ENCODE data around the gene ZC3HAV1L. TPM values are rescaled to one million over a fixed set of nuclear protein-coding genes. Genes with fewer than 3 reads are reported as not detected.

Gene ZC3HAV1L
- total RNA-seq, 1 donor from 2014 or later, result 3.4 TPM

DNA sequence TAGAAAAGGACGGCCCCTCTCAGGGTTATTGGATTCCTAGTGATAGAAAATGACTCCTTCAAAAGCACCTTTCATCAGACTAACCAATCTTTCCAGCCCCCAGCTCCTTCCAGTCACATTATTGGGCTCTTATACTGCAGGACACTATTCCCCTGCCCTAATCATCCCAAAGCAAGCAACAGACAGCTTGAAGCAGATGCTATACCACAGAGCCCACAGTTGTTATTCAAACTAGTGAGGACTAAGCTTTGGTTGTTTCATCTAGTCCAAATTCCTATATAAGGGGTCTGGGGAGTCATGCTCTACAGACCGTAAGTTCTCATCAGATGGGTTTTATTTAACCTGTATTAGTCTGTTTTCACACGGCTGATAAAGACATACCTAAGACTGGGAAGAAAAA is 24.5 kb downstream of the ZC3HAV1L start:
- intact Hi-C loops (cut with micrococcal nuclease), result no loop called here
- Histone ChIP-seq H3K4me3 (no peak overlapping the region), H3K4me1 (no peaks in the 10 kb centered on the region), H3K27me3 (ENCODE audit: low read depth) (no peaks in the 10 kb centered on the region), H3K27ac (replicated peaks) (no peak overlapping the region), H3K9me3 (replicated peaks) (no peaks in the 10 kb centered on the region), H3K36me3 (no peaks in the 10 kb centered on the region)
- no peak for DNase-seq
- TF ChIP-seq, protein P1, sequence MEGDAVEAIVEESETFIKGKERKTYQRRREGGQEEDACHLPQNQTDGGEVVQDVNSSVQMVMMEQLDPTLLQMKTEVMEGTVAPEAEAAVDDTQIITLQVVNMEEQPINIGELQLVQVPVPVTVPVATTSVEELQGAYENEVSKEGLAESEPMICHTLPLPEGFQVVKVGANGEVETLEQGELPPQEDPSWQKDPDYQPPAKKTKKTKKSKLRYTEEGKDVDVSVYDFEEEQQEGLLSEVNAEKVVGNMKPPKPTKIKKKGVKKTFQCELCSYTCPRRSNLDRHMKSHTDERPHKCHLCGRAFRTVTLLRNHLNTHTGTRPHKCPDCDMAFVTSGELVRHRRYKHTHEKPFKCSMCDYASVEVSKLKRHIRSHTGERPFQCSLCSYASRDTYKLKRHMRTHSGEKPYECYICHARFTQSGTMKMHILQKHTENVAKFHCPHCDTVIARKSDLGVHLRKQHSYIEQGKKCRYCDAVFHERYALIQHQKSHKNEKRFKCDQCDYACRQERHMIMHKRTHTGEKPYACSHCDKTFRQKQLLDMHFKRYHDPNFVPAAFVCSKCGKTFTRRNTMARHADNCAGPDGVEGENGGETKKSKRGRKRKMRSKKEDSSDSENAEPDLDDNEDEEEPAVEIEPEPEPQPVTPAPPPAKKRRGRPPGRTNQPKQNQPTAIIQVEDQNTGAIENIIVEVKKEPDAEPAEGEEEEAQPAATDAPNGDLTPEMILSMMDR (IDR thresholded peaks at IDR 0.05; ENCODE audit: borderline replicate concordance), result no peak

DNA sequence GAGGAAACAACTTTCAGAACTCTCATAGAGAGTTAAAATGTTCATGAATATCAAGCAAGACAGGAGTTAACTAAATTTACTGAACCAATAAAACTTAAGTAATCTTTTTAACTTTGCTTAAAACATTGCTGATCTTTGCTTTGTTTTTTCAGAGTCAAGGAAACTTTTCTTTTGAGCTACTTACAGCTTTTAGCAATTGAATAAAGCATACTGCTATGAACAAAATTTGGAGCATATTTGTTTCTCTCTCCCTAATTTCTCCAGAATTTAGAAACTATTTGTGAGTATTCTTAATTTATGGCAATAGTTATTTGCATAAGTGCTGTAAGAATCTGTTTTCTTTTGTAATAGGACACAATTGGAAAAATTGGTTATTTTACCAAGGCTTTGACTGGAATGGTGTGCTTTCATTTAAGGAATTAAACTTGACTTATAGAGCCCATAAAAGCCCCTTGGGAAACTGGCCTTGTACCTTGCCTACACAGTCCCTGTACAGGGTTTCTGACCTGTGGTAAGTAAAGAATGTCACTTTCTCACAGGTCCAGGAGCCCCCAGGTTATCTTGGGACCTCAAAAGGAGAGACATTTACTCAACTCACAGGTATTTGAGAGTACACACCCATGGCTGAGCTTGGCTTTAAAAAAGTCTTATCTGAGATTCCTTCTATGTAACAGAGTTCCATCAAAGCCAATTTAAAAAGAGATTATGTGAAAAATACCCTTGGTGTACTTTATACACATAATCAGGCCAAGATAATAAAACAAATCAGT is 31.3 kb downstream of the ZC3HAV1L start:
- intact Hi-C loops (cut with micrococcal nuclease), result no loop called here
- Histone ChIP-seq H3K36me3 (no peaks in the 10 kb centered on the region), H3K9me3 (replicated peaks) (peaks cover 19% of the 10 kb centered on the region), H3K4me3 (no peak overlapping the region), H3K4me1 (no peaks in the 10 kb centered on the region), H3K27me3 (ENCODE audit: low read depth) (no peaks in the 10 kb centered on the region), H3K27ac (replicated peaks) (no peak overlapping the region)
- DNase-seq, result no peak
- TF ChIP-seq, protein P1 (IDR thresholded peaks at IDR 0.05; ENCODE audit: borderline replicate concordance), result no peak

DNA sequence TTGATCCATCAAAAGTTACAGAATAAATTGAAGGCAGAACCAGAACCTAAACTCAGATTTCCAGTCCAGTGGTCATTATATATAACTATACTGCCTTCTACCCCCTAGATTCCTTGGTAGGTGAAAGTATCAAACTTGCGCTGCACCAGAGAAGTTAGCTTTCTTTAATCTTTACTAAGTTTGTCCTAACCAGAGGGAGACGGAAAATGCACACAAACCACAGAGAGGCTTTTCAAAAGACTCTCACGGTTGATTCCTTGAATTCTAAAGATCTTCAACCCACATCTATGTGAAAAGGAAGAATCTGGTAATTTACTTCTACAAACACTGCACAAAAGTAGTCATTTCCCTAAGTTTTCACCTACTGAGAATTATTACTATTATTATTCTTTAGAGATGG is 36.4 kb downstream of the ZC3HAV1L start:
- H3K4me1 ChIP-seq, result no peaks in the 10 kb centered on the region
- TF ChIP-seq, protein P1 (IDR thresholded peaks at IDR 0.05; ENCODE audit: borderline replicate concordance), result no peak
- H3K27ac ChIP-seq (replicated peaks), result no peak overlapping the region
- no peaks in the 10 kb centered on the region for H3K36me3 ChIP-seq
- intact Hi-C loops (cut with micrococcal nuclease), result no loop called here
- H3K4me3 ChIP-seq, result no peak overlapping the region
- peaks cover 13% of the 10 kb centered on the region for H3K9me3 ChIP-seq (replicated peaks)
- no peak for DNase-seq
- H3K27me3 ChIP-seq (ENCODE audit: low read depth), result no peaks in the 10 kb centered on the region

DNA sequence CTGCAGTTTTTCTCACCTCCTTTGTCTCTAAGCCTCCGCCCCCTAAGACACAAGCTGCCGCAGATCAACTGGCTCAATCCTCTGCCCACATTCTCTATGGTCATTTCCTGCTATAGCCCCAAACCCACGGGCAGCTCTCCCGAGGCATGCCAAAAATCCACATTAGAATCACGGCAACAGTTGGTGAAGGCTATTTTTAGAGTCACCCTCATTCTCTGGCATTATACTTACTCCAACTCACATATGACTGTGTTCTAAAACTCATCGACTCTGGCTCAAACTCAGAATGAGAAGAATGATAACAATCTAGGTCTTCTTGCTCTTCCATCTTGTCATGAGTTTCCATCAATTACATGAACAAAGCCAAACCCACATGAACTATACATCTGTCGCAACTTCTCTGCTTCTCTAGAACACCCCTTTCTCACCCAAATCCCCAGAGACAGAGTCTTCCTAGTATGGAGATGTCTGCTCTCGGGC is 43.8 kb downstream of the ZC3HAV1L start:
- Histone ChIP-seq H3K27me3 (ENCODE audit: low read depth) (no peaks in the 10 kb centered on the region), H3K4me3 (no peak overlapping the region), H3K9me3 (replicated peaks) (peaks cover 14% of the 10 kb centered on the region), H3K27ac (replicated peaks) (no peak overlapping the region), H3K36me3 (no peaks in the 10 kb centered on the region), H3K4me1 (peaks cover 9% of the 10 kb centered on the region)
- intact Hi-C loops (cut with micrococcal nuclease), result no loop called here
- no peak for DNase-seq
- TF ChIP-seq, protein P1 (IDR thresholded peaks at IDR 0.05; ENCODE audit: borderline replicate concordance), result no peak

DNA sequence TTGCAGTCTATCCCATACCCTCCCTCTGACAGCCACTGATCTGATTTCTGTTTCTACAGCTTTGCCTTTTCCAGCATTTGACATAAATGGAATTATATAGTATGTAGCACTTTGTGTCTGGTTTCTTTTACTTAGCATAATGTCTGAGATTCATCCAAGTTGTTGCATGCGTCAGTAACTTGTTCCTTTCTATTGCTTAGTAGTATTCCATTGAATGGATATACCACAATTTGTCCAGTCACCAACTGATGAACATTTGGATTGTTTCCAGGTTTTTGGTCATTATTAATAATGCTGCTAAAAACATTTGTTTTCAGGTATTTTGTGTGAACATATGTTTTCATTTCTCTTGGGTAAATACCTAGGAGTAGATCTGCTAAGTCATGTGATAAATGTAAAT is 48.2 kb downstream of the ZC3HAV1L start:
- intact Hi-C loops (cut with micrococcal nuclease), result loop anchor here (10.0 kb wide), 1 partner anchor 103 kb away; no protein-coding TSS in a partner anchor
- Histone ChIP-seq H3K9me3 (replicated peaks) (peaks cover 17% of the 10 kb centered on the region), H3K4me1 (peaks cover 9% of the 10 kb centered on the region), H3K36me3 (no peaks in the 10 kb centered on the region), H3K27me3 (ENCODE audit: low read depth) (no peaks in the 10 kb centered on the region), H3K27ac (replicated peaks) (no peak overlapping the region), H3K4me3 (no peak overlapping the region)
- TF ChIP-seq, protein P1 (IDR thresholded peaks at IDR 0.05; ENCODE audit: borderline replicate concordance), result no peak
- no peak for DNase-seq
